Measurements from ENCODE around the gene ACY1. TPM values are rescaled to one million over a fixed set of nuclear protein-coding genes. Genes with fewer than 3 reads are reported as not detected.
A peak's percentile ranks its signal among the peaks of the same experiment; 100 is the strongest.

ACY1 gene
- total and polyA plus RNA-seq, 11 donors: 14.8 to 45.3 (median 25.4) TPM

GRCh38 chr3:52001443-52001974 lies 18.2 kb downstream of the ACY1 start:
- peak; percentile 35 to 67 (median 63) for ATAC-seq
- H3K4me1 ChIP-seq: peaks cover 13 to 34% (median 31%) of the 10 kb centered on the region in 12 donors
- no peaks in the 10 kb centered on the region for H3K36me3 ChIP-seq
- DNase-seq: peak; percentile 69 to 88 (median 74)
- no peak overlapping the region for H3K4me3 ChIP-seq
- H3K27me3 ChIP-seq: no peaks in the 10 kb centered on the region
- no peaks in the 10 kb centered on the region for H3K9me3 ChIP-seq
- 1 to 2% (median 2%) methylated on average over 16 to 18 of the region's 18 CpGs for WGBS, 4 donors
- intact Hi-C loops (cut with DNase I): loop anchor here in 9 of 10 donors (1.0 to 10.0 kb wide), 9 partner anchors 121 to 343 kb away; no protein-coding TSS in a partner anchor
- H3K27ac ChIP-seq: no peak overlapping the region
- TF ChIP-seq, protein P1, sequence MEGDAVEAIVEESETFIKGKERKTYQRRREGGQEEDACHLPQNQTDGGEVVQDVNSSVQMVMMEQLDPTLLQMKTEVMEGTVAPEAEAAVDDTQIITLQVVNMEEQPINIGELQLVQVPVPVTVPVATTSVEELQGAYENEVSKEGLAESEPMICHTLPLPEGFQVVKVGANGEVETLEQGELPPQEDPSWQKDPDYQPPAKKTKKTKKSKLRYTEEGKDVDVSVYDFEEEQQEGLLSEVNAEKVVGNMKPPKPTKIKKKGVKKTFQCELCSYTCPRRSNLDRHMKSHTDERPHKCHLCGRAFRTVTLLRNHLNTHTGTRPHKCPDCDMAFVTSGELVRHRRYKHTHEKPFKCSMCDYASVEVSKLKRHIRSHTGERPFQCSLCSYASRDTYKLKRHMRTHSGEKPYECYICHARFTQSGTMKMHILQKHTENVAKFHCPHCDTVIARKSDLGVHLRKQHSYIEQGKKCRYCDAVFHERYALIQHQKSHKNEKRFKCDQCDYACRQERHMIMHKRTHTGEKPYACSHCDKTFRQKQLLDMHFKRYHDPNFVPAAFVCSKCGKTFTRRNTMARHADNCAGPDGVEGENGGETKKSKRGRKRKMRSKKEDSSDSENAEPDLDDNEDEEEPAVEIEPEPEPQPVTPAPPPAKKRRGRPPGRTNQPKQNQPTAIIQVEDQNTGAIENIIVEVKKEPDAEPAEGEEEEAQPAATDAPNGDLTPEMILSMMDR (IDR thresholded peaks at IDR 0.05): peak; percentile 76 to 96 (median 90)
- no peak for TF ChIP-seq POLR2A (IDR thresholded peaks at IDR 0.05)

GRCh38 chr3:52002748-52003147 lies 19.4 kb downstream of the ACY1 start:
- DNase-seq (no peak), ATAC-seq (no peak)
- TF ChIP-seq, protein P1 (IDR thresholded peaks at IDR 0.05): no peak
- TF ChIP-seq POLR2A (IDR thresholded peaks at IDR 0.05): no peak
- Histone ChIP-seq H3K4me1 (peaks cover 16 to 45% (median 34%) of the 10 kb centered on the region in 12 donors), H3K27me3 (no peaks in the 10 kb centered on the region), H3K9me3 (no peaks in the 10 kb centered on the region), H3K27ac (no peak overlapping the region), H3K36me3 (no peaks in the 10 kb centered on the region), H3K4me3 (no peak overlapping the region)
- intact Hi-C loops (cut with DNase I): loop anchor here in 9 of 10 donors (5.0 to 10.0 kb wide), 5 partner anchors 120 to 342 kb away; no protein-coding TSS in a partner anchor
- 75 to 80% (median 78%) methylated on average over 6 of the region's 6 CpGs for WGBS, 4 donors

DNA sequence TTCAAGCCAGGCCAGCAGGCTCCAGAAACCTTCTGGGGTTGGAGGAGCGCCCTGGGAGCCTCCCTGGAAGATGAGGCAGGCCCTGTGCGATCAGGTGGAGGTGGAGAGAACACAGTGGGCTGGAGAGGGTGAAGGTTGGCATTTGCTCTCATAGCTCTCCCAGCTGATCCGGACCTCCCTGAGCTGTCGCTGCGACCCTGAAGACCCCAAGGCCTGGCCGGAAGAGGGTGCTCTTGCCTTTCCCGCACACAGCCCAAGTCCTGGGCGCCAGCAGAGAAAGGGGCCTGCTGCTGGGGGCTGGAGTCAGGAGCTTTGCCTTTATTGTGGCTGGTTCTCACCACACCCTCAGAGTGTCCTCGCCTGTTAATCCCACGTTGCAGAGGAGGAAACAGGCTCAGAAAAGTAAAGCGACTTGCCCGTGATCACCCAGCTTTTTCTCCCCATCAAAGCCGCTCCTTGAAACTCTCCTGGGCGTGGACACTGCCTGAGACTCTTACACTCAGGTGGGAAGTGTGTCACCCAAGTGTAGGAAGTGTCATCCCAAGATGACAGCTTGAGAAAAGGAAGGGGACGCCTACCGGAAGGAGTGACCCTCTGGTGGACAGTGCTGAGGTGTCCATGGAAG lies 20.9 kb downstream of the ACY1 start:
- Histone ChIP-seq H3K36me3 (no peaks in the 10 kb centered on the region), H3K27ac (peak overlapping the region in 7 of 12 donors; percentile 8 to 82 (median 68)), H3K27me3 (no peaks in the 10 kb centered on the region), H3K4me1 (peaks cover 16 to 47% (median 34%) of the 10 kb centered on the region in 12 donors), H3K4me3 (no peak overlapping the region), H3K9me3 (no peaks in the 10 kb centered on the region)
- DNase-seq (peak; percentile 63 to 80 (median 72)), ATAC-seq (peak; percentile 65 to 80 (median 74))
- no peak for TF ChIP-seq POLR2A (IDR thresholded peaks at IDR 0.05)
- TF ChIP-seq, protein P1 (IDR thresholded peaks at IDR 0.05): peak; percentile 38 to 85 (median 78)
- WGBS, 4 donors: 32 to 49% (median 40%) methylated on average over 15 to 16 of the region's 16 CpGs
- intact Hi-C loops (cut with DNase I): loop anchor here (1.0 to 10.0 kb wide), 11 partner anchors 49 to 341 kb away; no protein-coding TSS in a partner anchor

GRCh38 chr3:52004906-52005395 lies 21.6 kb downstream of the ACY1 start:
- H3K9me3 ChIP-seq: no peaks in the 10 kb centered on the region
- ATAC-seq: peak in 2 of 4 donors; percentile 2 to 3
- H3K4me3 ChIP-seq: no peak overlapping the region
- peak overlapping the region in 11 of 12 donors; percentile 19 to 82 (median 65) for H3K27ac ChIP-seq
- H3K36me3 ChIP-seq: no peaks in the 10 kb centered on the region
- TF ChIP-seq, protein P1 (IDR thresholded peaks at IDR 0.05): no peak
- TF ChIP-seq POLR2A (IDR thresholded peaks at IDR 0.05): no peak
- peaks cover 16 to 47% (median 34%) of the 10 kb centered on the region in 12 donors for H3K4me1 ChIP-seq
- no peak for DNase-seq
- intact Hi-C loops (cut with DNase I): loop anchor here (1.0 to 10.0 kb wide), 14 partner anchors 47 to 340 kb away; partner anchors contain the start of gene DUSP7 (in 1 of the 10)
- H3K27me3 ChIP-seq: no peaks in the 10 kb centered on the region
- WGBS, 4 donors: 76 to 91% (median 86%) methylated on average over 4 of the region's 4 CpGs
